A204.1 (cell line): Measurements from ENCODE around the gene ZBTB40.

Experiments used
- FAIRE-seq: peaks from 2 replicates; lab custom pipeline; 2012; peaks lifted over from hg19 to GRCh38; lab: Jason Lieb, UNC

Gene ZBTB40

GRCh38 chr1:22472596-22472995 is 20.9 kb downstream of the ZBTB40 start:
- no peak for FAIRE-seq

GRCh38 chr1:22473952-22474351 is 22.3 kb downstream of the ZBTB40 start:
- no peak for FAIRE-seq

- no peak for FAIRE-seq
Observed at GRCh38 chr1:22476566-22476965, 24.9 kb downstream of the ZBTB40 start.

GRCh38 chr1:22483121-22483520 is 31.5 kb downstream of the ZBTB40 start:
- FAIRE-seq = no peak

GRCh38 chr1:22484706-22485345 is 33.2 kb downstream of the ZBTB40 start:
- FAIRE-seq = no peak

GRCh38 chr1:22485431-22485830 is 33.8 kb downstream of the ZBTB40 start:
- FAIRE-seq = no peak

- no peak for FAIRE-seq
Observed at GRCh38 chr1:22487781-22488180, 36.1 kb downstream of the ZBTB40 start.

GRCh38 chr1:22488319-22488718 is 36.7 kb downstream of the ZBTB40 start:
- no peak for FAIRE-seq

GRCh38 chr1:22489278-22489677 is 37.6 kb downstream of the ZBTB40 start:
- no peak for FAIRE-seq

- no peak for FAIRE-seq
Observed at GRCh38 chr1:22489823-22490222, 38.2 kb downstream of the ZBTB40 start.

GRCh38 chr1:22490309-22490708 is 38.7 kb downstream of the ZBTB40 start:
- FAIRE-seq = no peak

- FAIRE-seq = no peak
Observed at GRCh38 chr1:22491995-22492715, 40.5 kb downstream of the ZBTB40 start.

- no peak for FAIRE-seq
Observed at GRCh38 chr1:22494144-22494543, 42.5 kb downstream of the ZBTB40 start.

GRCh38 chr1:22494943-22495579 is 43.4 kb downstream of the ZBTB40 start:
- no peak for FAIRE-seq

GRCh38 chr1:22496536-22497160 is 45.0 kb downstream of the ZBTB40 start:
- FAIRE-seq = no peak

- FAIRE-seq = no peak
Observed at GRCh38 chr1:22498463-22498862, 46.8 kb downstream of the ZBTB40 start.

- FAIRE-seq = no peak
Observed at GRCh38 chr1:22500058-22500457, 48.4 kb downstream of the ZBTB40 start.

GRCh38 chr1:22500471-22500870 is 48.8 kb downstream of the ZBTB40 start:
- FAIRE-seq = no peak

- FAIRE-seq = no peak
Observed at GRCh38 chr1:22502202-22502601, 50.6 kb downstream of the ZBTB40 start.

- FAIRE-seq = no peak
Observed at GRCh38 chr1:22503721-22504410, 52.2 kb downstream of the ZBTB40 start.

GRCh38 chr1:22506130-22506692 is 54.6 kb downstream of the ZBTB40 start:
- FAIRE-seq = no peak

- FAIRE-seq = no peak
Observed at GRCh38 chr1:22507587-22507986, 55.9 kb downstream of the ZBTB40 start.
